Coronary artery (tissue), 2 donors: ENCODE data around the gene KDM2A.
A peak's percentile ranks its signal among the peaks of the same experiment; 100 is the strongest.

Source experiments
- DNase-seq: peaks from one replicate; pipeline ENCODE4 v3.0.0-alpha.2; 2017; ENCODE audit warnings: low spot score
- H3K27ac ChIP-seq, 2 donors: fragments of 200-600 bp; sonication (generic); one replicate each; pipeline ENCODE4 v1.5.1; 2016 to 2019
- H3K4me3 ChIP-seq: fragments of 200-600 bp; sonication (generic); 2 replicates; pipeline ENCODE4 v1.5.1; 2016; ENCODE audit warnings: mild to moderate bottlenecking, moderate library complexity
- CTCF ChIP-seq: fragments of 200-600 bp; sonication (generic); IDR thresholded peaks from one replicate; pipeline ENCODE4 v1.5.1; 2019; ENCODE audit warnings: antibody characterized with exemption

KDM2A gene

GRCh38 chr11:67082071-67082791 lies 36.8 kb upstream of the KDM2A start:
- Histone ChIP-seq H3K27ac (no peak overlapping the region), H3K4me3 (peak overlapping the region; percentile 57)
- no peak for TF ChIP-seq CTCF
- DNase-seq, result no peak

DNA sequence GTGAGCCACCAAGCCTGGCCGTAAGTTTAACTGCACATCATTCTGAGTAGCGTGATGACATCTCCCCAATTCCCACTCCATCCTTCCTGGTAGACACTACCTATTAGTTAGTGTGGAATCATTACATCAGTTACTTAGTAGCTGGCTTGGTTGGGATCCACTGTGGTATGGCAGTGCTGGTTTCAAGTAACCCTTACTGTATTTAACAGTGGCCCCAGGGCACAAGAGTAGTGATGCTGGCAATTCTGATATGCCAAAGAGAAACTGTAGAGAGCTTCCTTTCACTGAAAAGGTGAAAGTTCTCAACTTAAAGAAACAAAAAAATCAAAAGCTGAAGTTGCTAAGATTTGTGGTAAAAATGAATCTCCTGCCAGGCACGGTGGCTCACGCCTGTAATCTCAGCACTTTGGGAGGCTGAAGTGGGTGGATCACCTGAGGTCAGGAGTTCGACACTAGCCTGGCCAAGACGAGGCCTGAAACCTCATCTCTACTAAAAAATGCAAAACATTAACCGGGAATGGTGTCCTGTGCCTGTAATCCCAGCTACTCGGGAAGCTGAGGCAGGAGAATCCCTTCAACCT lies 35.2 kb upstream of the KDM2A start:
- no peak for DNase-seq
- no peak for TF ChIP-seq CTCF
- H3K27ac ChIP-seq, result no peak overlapping the region
- no peak overlapping the region for H3K4me3 ChIP-seq

GRCh38 chr11:67085617-67086016 lies 33.4 kb upstream of the KDM2A start:
- no peak for TF ChIP-seq CTCF
- H3K27ac ChIP-seq, result no peak overlapping the region
- no peak for DNase-seq
- H3K4me3 ChIP-seq, result no peak overlapping the region

GRCh38 chr11:67090717-67091116 lies 28.3 kb upstream of the KDM2A start:
- H3K27ac ChIP-seq, result no peak overlapping the region
- DNase-seq, result no peak
- no peak for TF ChIP-seq CTCF

DNA sequence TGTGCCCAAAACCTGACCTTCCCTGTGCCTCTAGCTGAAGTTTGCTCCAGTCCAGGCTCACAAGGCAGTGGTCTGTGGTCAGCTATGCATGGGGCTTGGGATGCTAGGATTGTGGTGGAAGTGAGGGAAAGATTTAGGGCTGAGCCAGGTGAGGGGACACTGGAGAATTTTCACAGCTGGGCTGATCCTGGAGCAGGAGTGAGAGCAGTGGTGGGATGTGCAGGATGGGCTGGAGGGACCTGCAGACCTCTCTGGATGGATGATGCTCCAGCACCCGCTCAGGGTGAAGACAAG lies 23.9 kb upstream of the KDM2A start:
- no peak overlapping the region for H3K27ac ChIP-seq
- no peak overlapping the region for H3K4me3 ChIP-seq
- TF ChIP-seq CTCF, result no peak
- no peak for DNase-seq

More at GRCh38 chr11:67090717-67091116, 28.3 kb upstream of the KDM2A start:
- H3K4me3 ChIP-seq, result no peak overlapping the region

DNA sequence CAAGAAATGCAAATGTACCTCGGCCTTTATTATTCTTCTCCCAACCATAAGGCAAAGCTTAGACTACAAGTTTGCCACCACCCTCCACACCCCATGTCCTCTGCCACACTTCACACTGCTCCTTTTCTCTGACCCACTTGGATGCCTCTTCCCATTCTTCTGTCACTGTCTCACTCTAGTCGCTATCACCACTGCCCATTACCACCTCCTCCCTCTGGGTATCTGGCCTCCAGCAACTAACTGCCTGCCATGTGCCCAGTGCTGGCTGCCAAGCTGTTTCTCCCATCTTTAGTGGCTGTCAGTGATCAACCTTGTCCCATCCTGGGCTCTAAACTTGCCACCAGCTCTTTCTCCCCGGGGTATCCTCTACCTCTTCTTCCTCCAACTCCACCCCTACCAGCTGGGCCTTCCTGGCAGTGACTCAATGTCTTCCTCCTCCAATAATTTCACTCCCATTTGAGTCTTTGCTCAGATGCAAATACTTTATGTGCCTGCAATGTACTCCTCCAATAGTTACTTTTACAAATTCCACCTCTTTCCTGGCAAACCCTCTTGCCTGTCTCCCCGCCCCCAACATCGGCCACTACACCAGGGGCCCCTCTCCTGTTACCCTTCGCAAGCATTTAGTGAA lies 20.1 kb upstream of the KDM2A start:
- DNase-seq, result no peak

More for the DNA sequence above, 20.1 kb upstream of the KDM2A start:
- no peak for TF ChIP-seq CTCF
- Histone ChIP-seq H3K27ac (no peak overlapping the region), H3K4me3 (no peak overlapping the region)
